Fibroblast of peridontal ligament (primary cell): ENCODE data around the gene FBXW8.
A peak's percentile ranks its signal among the peaks of the same experiment; 100 is the strongest.

ENCODE experiments used
- DNase-seq: peaks from one replicate; pipeline ENCODE4 v3.0.0-alpha.2; 2010; ENCODE audit errors: extremely low read depth

FBXW8 gene

GRCh38 chr12:116910645-116911451 is at the start of gene FBXW8:
FBXW8 (plus strand) TSS chr12:116910950; CDS start chr12:116911038, 88 bp downstream.
- peak; percentile 57 for DNase-seq

- peak; percentile 50 for DNase-seq
Measured at GRCh38 chr12:116861320-116861719, 49.4 kb upstream of the FBXW8 start.

GRCh38 chr12:116862167-116862566 is 48.6 kb upstream of the FBXW8 start:
- no peak for DNase-seq

- peak; percentile 35 for DNase-seq
Measured at GRCh38 chr12:116863275-116863767, 47.4 kb upstream of the FBXW8 start.

- DNase-seq, result peak; percentile 62
Measured at GRCh38 chr12:116864371-116865160, 46.2 kb upstream of the FBXW8 start.

- DNase-seq, result no peak
Measured at GRCh38 chr12:116867523-116867922, 43.2 kb upstream of the FBXW8 start.

- no peak for DNase-seq
Measured at GRCh38 chr12:116870306-116870705, 40.4 kb upstream of the FBXW8 start.

GRCh38 chr12:116874324-116874995 is 36.3 kb upstream of the FBXW8 start:
- no peak for DNase-seq

- DNase-seq, result no peak
Measured at GRCh38 chr12:116876151-116876869, 34.4 kb upstream of the FBXW8 start.

GRCh38 chr12:116878567-116879508 is 31.9 kb upstream of the FBXW8 start:
- DNase-seq, result peak; percentile 13

- DNase-seq, result no peak
Measured at GRCh38 chr12:116879509-116880212, 31.1 kb upstream of the FBXW8 start.

GRCh38 chr12:116880213-116880816 is 30.4 kb upstream of the FBXW8 start:
- DNase-seq, result peak; percentile 31

- no peak for DNase-seq
Measured at GRCh38 chr12:116880817-116881324, 29.9 kb upstream of the FBXW8 start.

- DNase-seq, result no peak
Measured at GRCh38 chr12:116881325-116881876, 29.3 kb upstream of the FBXW8 start, which contains the start of gene HRK. HRK (minus strand) TSS chr12:116881441; CDS start chr12:116881307, 134 bp downstream.

GRCh38 chr12:116881877-116882507 is 28.8 kb upstream of the FBXW8 start:
- no peak for DNase-seq

- peak; percentile 36 for DNase-seq
Measured at GRCh38 chr12:116882742-116883141, 28.0 kb upstream of the FBXW8 start.

GRCh38 chr12:116884871-116885270 is 25.9 kb upstream of the FBXW8 start:
- DNase-seq, result no peak

GRCh38 chr12:116885491-116885890 is 25.3 kb upstream of the FBXW8 start:
- DNase-seq, result no peak
